Stimulated activated CD4-positive, alpha-beta T cell treated with anti-CD3 and anti-CD28 coated beads, Interleukin-4, amount 100 ng/mL, for 1 hour (primary cell): Measurements from ENCODE around the gene TTN.
"Not testable (repeated sequence)": the region's sequence is repeated elsewhere in the genome, so short reads cannot be mapped to it uniquely, and the experiment has no call there.

Experiments used
- DNase-seq: peaks from one replicate; pipeline ENCODE4 v3.0.0-alpha.2; 2020

Gene TTN

DNA sequence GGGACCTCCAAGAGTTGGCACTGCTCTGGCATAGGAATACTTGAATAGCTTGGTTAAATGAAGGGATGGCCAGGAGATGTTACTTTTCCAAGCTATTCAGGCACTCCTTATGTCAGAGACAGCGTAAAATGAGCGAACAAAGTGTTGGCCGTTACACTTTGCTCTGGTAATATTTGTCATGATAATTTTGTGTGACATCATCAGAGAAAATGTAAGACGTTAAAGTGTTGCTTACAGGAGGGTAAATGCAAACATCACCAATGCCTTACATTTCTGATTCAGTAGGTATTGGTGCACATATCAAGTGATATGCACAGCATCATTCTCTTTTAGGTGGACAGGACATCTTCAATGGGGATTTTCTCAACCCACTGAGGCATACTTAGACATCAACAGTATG, 281.0 kb downstream of the TTN start:
- DNase-seq = no peak

DNA sequence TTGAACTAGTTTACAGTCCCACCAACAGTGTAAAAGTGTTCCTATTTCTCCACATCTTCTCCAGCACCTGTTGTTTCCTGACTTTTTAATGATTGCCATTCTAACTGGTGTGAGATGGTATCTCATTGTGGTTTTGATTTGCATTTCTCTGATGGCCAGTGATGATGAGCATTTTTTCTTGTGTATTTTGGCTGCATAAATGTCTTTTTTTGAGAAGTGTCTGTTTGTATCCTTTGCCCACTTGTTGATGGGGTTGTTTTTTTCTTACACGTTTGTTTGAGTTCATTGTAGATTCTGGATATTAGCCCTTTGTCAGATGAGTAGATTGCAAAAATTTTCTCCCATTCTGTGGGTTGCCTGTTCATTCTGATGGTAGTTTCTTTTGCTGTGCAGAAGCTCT, 281.8 kb downstream of the TTN start:
- DNase-seq = not testable (repeated sequence)

DNA sequence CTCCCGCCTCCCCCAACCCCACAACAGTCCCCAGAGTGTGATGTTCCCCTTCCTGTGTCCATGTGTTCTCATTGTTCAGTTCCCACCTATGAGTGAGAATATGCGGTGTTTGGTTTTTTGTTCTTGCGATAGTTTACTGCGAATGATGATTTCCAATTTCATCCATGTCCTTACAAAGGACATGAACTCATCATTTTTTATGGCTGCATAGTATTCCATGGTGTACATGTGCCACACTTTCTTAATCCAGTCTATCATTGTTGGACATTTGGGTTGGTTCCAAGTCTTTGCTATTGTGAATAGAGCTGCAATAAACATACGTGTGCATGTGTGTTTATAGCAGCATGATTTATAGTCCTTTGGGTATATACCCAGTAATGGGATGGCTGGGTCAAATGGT, 282.2 kb downstream of the TTN start:
- not testable (repeated sequence) for DNase-seq

DNA sequence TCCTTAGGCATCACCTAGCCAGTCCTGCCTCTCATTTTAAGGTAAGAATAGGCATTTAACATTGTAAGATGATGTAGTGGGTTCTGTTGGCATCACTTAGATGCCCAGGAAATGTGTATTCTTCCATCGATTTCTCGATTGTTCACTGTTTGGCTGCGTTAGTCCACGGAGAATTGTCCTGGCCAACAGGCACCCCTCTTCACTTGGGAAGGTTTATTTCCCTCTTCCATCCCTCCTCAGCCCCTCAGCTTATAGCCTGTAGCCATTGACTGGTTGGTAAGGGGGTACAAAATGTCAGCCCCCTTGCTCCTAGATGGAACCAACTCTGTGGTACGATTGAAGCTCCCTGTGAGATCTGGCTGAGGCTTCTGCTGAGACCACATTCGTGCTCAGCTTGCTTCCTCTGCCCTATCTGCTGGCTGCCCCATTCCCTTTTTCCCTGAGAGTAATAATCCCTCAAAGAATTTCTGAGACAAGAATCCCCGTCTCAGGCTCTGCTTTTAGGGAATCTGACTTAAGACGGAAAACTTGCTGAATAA, 283.6 kb downstream of the TTN start:
- DNase-seq = no peak

DNA sequence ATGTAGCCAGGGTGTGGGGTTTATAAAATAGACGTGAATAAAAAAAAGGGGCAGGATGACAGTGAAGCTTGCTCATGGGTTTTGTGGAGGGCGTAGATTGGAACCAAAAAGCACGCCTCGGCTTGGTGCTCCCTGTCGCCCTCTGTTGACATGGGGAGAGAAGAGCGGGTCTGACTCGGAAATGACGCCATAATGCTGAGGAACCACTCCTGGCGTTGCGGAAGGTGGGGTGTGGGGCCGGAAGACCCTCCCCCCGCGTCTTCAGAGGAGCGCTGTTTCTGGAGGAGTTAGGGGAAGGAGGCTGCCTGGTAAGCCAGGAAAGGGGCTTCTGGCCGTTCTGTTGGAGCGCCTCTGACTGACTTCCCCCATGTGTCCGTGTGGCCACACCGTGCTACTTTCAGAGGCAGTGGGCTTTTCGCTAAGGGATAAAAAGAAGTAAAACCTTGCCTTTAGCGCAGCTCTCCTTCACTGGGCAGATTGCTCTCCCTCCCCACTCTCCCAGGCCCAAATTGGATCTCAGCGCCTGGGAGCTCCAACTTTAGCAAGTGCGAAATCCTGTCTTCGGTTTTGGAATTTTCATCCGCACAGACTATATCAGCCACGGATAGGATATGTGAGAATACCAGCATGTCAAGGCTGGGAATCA, 284.1 kb downstream of the TTN start:
- peak; percentile 75 for DNase-seq

DNA sequence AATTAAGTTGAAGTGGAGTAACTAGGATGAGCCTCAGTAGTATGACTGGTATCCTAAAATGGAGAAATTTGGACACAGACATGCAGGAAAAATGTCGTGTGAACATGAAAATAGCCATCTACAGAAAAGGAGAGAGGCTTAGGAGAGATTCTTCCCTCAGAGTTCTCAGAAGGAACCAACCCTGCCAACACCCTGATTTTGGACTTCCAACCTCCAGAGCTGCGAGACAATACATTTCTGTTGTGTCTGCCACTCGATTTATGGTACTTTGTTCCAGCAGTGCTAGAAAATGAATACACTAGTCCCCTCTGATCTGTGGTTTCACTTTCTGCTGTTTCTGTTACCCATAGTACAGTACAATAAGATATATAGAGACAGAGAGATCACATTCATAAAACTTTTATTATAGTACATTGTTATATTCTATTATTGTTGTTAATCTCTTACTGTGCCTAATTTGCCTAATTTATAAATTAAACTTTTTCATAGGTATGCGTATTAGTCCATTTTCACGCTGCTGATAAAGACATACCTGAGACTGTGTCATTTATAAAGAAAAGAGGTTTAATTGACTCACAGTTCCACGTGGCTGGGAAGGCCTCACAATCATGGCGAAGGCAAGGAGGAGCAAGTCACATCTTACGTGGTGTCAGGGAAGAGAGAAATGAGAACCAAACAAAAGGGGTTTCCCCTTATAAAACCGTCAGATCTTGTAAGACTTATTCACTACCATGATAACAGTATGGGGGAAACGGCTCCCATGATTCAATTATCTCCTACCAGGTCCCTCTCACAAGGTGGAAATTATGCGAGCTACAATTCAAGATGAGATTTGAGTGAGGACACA, 285.7 kb downstream of the TTN start:
- DNase-seq = no peak

DNA sequence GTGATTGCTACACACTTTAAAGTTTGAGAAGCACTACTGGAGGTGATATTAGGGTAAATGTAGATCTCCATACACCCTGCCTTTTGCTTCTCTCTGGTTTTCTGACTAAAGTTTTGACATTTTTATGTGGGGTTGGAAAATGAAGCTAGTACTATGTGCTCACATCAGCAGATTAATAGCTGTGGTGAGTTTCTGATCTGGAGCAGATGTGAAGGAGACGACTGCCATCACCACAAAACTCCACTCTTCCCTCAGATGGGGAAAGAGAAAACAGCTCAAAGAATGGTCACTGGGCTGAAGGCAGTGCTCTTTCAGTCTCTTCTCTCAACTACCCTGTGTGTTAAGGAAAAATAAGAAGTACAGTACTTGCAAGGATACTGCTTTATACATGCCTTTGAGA, 289.7 kb downstream of the TTN start:
- no peak for DNase-seq

DNA sequence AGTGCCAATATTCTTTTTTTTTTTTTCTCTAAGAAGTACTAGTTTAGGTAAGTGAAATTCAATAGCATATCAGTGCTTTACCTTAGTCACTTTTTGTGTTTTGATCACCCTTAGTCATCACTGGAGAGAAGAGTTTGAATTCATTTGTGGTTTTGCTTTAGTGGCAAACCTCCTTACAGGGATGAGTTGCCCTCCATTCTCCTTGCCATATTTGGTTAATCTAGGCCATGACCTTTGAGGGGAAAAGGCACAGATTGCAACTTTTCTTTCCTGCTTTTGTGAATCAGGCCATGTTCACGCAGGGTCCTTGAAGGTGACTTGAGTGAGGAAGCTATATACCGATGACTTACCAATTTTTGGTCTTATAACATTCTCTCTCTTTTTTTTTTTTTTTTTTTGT, 292.6 kb downstream of the TTN start:
- DNase-seq = peak; percentile 6

DNA sequence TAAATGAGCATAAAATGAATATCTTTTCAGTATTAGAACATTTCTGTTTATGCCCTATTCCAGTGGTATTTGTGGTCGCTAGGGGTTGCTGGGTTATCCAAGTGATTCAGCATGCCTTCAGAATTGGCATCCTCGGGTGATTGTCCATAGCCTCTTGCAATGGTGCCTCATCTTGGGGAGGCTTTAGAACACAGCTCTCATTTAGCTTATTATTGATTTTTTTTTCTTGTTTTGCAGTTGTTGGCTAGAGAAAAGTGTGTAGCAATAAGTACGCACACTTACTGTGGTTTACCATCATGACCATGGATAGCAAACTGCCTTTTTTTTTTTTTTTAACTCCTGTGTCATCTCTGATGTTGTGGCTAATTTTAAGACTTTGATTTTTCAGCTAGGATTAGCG, 293.3 kb downstream of the TTN start:
- no peak for DNase-seq

DNA sequence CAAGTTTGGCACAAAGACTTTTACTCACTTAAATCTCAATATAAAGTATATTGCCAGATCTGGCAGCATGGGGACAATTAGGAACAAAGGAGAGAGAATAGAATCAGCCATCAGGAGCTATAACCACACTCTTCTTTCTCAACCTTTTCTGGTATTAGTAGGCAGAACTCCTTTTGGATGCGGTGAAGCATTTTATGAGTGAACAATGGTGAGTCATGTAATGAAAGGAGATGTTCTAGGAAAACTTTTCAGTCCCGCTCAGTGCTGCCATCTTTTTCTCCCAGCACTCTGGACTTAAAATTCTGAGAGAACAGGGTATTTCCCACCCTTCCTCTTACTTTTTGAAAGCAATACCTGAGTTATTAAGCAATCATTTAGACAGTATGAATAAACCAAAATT, 294.7 kb downstream of the TTN start:
- no peak for DNase-seq

DNA sequence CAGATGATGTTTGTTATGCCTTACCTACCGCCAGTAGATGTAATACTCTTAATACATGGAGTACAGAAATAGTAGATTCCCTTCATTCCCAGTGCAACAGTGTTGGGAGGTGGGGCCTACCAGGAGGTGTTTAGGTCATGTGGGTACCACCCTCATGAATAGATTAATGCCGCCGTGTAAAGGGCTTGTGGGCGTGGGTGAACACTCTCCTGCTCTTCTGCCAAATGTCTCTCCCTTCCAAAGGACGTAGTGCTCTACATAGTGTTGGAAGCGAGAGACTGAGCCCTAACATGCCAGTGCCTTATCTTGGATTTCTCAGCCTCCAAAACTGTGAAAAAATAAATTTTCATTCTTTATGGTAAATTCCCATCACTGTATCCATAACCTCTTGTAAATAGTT, 296.8 kb downstream of the TTN start:
- DNase-seq = no peak

DNA sequence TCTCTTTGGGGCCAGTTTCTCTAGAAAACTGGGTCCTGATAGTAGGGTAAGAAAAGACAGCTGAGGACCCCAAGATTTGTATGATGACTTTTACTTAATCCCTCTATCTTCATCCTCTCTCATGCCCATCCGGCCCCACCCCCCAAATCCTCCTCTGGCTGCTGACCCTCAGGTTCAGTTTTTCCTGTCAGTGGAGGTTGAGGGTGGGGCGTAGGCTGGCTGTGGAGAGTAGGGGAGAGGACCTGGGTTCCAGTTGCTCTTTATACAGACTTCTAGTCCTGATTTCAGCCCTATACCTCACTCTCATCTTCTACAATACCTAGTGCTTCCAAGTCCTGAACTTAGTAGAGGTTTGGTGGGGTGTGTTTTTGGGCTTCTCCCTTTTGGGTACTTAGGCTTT, 298.6 kb downstream of the TTN start:
- no peak for DNase-seq

DNA sequence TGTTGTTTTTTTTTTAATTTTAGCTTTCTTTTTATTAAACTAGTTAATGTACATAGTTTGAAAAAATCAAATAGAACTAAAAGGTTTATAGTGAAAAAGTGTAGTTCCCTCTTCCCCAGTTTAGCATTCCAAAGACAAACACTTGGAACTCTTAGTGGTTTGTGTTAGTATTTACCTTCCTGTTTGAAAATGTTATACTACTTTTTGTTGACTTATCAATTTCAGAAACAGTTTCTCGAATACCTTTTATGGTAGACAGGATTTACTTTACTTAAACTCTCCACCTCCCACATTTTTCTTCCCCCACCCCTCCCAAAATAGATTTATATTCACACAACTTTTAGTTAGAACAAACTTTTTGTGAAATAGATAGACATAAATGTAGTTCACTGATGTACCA, 300.3 kb downstream of the TTN start:
- no peak for DNase-seq

DNA sequence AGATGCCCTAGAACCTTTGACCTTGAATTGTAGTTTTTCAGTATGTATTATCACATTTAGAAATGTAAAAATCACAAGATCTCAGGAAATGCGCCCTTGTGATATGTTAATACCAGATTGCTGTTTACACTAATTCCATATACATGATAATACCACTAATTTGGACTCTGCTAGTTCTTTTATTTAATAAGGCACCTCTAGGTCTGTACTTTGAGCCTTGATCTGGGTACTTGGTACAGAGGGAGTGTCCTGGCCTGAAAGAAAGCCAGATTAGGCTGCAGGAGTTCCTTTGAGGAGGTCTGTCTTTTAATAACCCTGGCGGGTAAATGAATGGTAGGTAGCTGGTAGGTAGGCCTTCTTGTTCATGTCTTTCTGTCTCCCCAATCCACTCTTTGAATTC, 300.7 kb downstream of the TTN start:
- no peak for DNase-seq

DNA sequence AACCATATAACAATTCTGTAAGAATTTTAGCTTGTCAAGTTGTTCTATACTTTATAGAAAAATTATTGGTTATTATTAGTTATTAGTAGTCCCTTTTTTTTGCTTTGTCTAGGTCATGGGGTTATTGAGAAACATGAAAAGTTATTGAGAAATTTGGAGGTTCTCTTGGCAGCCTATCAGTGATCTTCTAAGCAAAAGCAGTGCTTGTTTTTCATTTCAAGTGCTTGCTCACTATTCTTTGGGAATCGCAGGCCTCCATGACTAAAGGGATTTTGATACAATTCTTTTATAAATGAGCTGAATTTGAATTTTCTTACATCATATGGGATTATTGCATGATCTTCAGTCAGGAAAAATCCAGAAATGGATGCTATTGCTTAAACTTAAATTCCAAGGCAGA, 301.1 kb downstream of the TTN start:
- DNase-seq = no peak

DNA sequence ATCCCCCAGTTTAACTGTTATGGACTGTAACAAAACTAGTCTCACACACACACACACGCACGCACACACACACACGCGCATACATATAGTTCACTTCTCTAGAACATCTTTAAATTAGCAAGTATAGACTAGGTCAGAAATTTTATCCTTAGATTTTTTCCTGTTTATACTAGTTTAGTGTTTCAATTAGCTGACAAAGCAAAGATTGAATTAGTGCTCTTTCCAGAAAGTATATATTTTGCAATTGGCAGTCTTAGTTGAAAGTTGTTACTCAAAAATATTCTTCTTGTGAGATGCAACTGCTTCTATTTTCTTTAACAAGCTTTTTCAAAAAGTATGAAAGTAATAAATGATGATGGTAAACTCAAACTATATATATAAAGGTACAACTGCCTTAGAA, 304.5 kb downstream of the TTN start:
- no peak for DNase-seq

DNA sequence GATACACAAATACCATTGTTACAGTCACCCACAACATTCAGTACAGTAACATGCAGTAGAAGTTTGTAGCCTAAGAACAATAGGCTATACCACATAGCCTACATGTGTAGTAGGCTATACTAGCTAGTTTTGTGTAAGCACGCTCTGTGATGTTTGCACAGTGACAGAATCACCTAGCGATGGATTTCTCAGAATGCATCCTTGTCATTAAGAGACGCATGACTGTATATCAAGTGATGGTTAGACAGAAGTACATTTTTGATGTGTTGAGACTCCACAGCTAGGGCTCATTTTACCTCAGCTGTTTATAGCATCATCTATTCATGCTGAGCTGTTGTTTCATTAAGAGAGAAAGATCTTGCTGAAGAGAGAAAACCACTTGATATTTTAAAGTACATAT, 307.6 kb downstream of the TTN start:
- no peak for DNase-seq

DNA sequence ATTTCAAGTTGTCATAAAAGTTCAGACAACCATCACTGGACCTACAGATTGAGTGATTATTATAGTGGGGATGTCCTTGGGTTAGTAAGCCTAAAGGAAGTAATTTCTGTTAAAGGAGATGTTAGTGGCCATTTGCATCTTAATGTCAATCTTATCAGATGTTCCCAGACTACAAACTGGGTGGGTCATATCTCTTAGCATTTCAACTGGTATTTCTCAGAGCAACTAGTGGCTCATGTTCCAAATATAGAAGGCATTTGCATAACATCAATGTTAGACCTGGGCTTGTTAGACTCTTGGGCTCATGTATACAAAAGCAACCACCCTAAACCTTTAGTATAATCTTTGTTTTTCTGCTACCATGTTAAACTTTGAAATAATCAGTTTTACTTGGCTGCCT, 309.1 kb downstream of the TTN start:
- no peak for DNase-seq

DNA sequence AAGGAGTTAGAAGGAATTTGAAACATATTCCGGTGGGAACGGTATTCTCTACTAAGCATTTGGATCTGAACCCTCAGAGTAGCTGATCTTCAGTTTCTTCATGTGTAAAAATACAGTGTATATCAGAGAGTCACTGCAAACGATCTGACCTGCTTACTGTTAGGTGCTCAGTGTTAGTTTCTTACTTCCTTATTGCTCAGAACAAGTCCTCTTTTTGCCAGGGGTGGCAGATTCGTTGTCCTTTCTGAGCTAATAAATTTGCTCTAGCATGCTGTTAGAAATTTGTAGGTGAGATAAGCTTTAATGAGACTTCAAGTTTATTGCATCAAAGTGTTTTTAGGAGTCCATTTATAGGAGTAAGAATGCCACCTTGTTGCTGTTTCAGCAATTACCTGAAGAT, 311.2 kb downstream of the TTN start:
- DNase-seq = no peak

DNA sequence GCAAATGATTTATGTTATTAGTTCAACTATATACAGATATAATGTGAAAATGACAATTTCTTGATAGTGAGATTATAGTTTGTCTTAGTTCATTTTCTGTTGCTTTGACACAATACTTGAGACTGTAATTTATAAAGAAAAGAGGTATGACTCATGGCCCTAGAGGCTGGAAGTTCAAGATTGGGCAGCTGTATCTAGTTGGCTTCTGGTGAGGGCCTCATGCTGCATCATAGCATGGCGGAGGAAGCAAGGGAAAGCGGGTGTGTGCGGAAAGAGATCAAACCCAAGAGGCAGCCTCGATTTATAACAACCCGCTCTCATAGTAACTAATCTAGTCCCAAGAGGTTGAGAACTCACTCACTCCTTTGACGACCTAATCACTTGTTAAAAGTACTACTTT, 315.6 kb downstream of the TTN start:
- no peak for DNase-seq

DNA sequence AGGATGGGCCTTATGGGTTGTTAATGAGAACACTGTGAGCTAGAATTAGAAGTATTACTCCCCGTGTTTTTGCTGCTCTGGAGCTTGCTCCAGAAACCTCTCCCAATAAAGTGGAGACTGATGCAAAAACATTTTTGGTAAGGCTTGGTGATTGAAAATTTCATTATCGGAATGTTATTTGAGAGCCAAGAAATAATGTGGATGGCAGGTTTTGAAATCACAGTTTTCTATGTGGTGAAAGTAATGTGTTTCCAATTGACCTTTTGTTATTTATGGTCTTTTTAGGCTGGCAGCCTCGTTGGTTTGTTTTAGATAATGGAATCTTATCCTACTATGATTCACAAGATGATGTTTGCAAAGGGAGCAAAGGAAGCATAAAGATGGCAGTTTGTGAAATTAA, 321.9 kb downstream of the TTN start:
- DNase-seq = no peak

DNA sequence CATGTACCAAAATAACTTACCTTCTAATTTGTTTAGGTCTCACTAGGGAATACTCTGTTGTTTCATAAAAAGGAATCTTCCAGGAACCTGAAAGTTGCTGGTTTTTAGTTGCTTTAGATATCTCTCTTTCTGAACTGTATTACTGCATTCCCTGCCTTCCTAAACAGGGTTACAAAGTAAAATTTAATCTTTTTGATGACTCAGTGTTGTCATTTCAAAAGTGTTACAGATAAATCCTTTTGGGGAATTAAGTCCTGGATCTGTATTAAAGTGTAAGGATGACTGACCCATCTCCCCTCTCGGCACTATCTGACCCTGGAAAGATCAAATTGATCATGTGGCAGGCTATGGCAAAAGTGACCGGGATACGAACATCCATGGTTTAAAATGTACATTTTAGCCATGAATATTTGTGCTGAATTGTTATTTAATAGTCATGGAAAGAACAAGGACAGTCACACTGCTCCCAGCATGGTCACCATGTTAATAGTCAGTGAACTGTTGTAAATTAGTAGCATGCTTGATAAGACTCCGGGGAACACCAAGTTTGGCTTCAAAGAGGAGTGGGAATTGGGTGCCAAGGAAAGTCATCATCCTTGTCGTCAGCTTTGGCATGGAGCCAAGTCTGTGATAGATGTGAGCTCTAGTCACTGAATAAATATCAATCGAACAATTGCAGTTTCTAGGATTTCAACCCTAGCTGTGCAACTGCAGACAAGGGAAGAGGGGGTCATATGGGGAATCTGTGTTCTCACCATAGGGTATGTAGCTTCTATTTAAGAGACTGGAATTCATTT, 322.8 kb downstream of the TTN start:
- no peak for DNase-seq

DNA sequence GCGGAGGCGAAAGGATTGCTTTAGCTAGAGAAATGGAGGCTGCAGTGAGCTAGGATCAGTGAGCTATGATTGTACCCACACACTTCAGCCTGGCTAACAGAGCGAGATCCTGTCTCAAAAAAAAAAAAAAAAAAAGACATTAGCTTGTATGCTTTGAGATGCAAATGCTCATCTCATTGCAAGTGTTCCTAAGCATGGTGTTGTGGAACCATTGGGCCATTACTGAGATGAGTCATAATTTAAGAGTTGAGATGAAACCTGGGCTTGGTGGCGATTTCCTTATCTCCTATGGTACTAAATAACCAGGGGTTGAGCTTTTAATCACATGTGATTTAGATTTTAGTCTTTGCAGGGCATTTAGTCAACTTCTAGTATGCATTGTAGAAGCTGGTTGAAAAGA, 324.8 kb downstream of the TTN start:
- DNase-seq = no peak
